Tibial nerve (tissue), 4 donors: ENCODE measurements around the gene SPZ1. TPM values are rescaled to one million over a fixed set of nuclear protein-coding genes. Genes with fewer than 3 reads are reported as not detected.

Experiments
- DNase-seq, 2 donors: peaks; one replicate each; pipeline ENCODE4 v3.0.0-alpha.2; 2019; ENCODE audit warnings: low spot score in 2 of 2
- H3K27ac ChIP-seq, 4 donors: fragments of 200-600 bp; sonication (generic) in 3 of 4; one replicate each; pipeline ENCODE4 v1.5.1; 2017 to 2019; ENCODE audit warnings: mild to moderate bottlenecking in 1 of 4
- H3K27me3 ChIP-seq, 2 donors: fragments of 200-600 bp; sonication (generic) in 1 of 2; one replicate each; pipeline versions ENCODE4 v1.5.1 to v1.6.0; 2017 to 2019
- H3K36me3 ChIP-seq, 3 donors: fragments of 200-600 bp; sonication (generic); one replicate each; pipeline ENCODE4 v1.5.1; 2018 to 2019
- H3K4me1 ChIP-seq, 4 donors: fragments of 200-600 bp; sonication (generic) in 3 of 4; one replicate each; pipeline ENCODE4 v1.5.1; 2017 to 2019
- H3K4me3 ChIP-seq, 4 donors: fragments of 200-600 bp; sonication (generic) in 3 of 4; one replicate each; pipeline ENCODE4 v1.5.1; 2017 to 2019; ENCODE audit warnings: mild to moderate bottlenecking in 1 of 4, moderate library complexity in 1 of 4
- H3K9me3 ChIP-seq, 4 donors: fragments of 200-600 bp; sonication (generic) in 3 of 4; one replicate each; pipeline ENCODE4 v1.5.1; 2017 to 2019
- CTCF ChIP-seq, 5 experiments: fragments of 200-600 bp in 3 of 5; fragments of 450-650 bp in 2 of 5; sonication (generic) in 3 of 5; IDR thresholded peaks; one replicate each; pipeline ENCODE4 v1.5.1; 2016 to 2019; ENCODE audit warnings: antibody characterized with exemption in 5 of 5, mild to moderate bottlenecking in 3 of 5, moderate library complexity in 2 of 5
- EP300 ChIP-seq, 2 donors: sonication (generic); formaldehyde crosslinking; IDR thresholded peaks; one replicate each; pipeline ENCODE4 v1.6.1; 2017; ENCODE audit warnings: antibody characterized with exemption in 2 of 2, mild to moderate bottlenecking in 1 of 2
- POLR2A ChIP-seq, 2 donors: fragments of 450-650 bp; IDR thresholded peaks; one replicate each; pipeline ENCODE4 v1.6.1; 2017; ENCODE audit warnings: antibody characterized with exemption in 2 of 2, mild to moderate bottlenecking in 2 of 2, moderate library complexity in 2 of 2
- WGBS, 2 donors: methylation state at CpG; one replicate each; pipeline ENCODE4 v1.1.5; 2018; 5-methylcytosine and 5-hydroxymethylcytosine counted together
- total RNA-seq, 4 donors: library from RNA; depleted of rRNA; stranded (reverse); fragments of >200 nt; gene quantifications; one replicate each; pipeline ENCODE4 v1.1.0, GENCODE V29; 2016

Gene SPZ1
- total RNA-seq, 4 donors from 2014 or later = not detected

GRCh38 chr5:80326468-80326867, 6.7 kb downstream of the SPZ1 start:
- TF ChIP-seq EP300 (IDR thresholded peaks at IDR 0.05) = no peak
- TF ChIP-seq CTCF (IDR thresholded peaks at IDR 0.05) = no peak
- no peak for TF ChIP-seq POLR2A (IDR thresholded peaks at IDR 0.05)
- no peak overlapping the region for H3K27ac ChIP-seq
- 55 to 100% methylated on average over 1 of the region's 1 CpG for WGBS, 2 donors

GRCh38 chr5:80337379-80337778, 17.6 kb downstream of the SPZ1 start:
- no peaks in the 10 kb centered on the region for H3K9me3 ChIP-seq
- no peak overlapping the region for H3K27ac ChIP-seq
- no peaks in the 10 kb centered on the region for H3K36me3 ChIP-seq
- no peak for DNase-seq
- no peaks in the 10 kb centered on the region for H3K4me1 ChIP-seq
- TF ChIP-seq CTCF (IDR thresholded peaks at IDR 0.05) (no peak), POLR2A (IDR thresholded peaks at IDR 0.05) (no peak), EP300 (IDR thresholded peaks at IDR 0.05) (no peak)
- WGBS, 2 donors = 67 to 78% methylated on average over 7 of the region's 7 CpGs
- H3K27me3 ChIP-seq = no peaks in the 10 kb centered on the region
- no peak overlapping the region for H3K4me3 ChIP-seq

More at GRCh38 chr5:80326468-80326867, 6.7 kb downstream of the SPZ1 start:
- Histone ChIP-seq H3K4me3 (no peak overlapping the region), H3K9me3 (no peaks in the 10 kb centered on the region), H3K36me3 (no peaks in the 10 kb centered on the region), H3K27me3 (no peaks in the 10 kb centered on the region), H3K4me1 (no peaks in the 10 kb centered on the region)
- DNase-seq = no peak

DNA sequence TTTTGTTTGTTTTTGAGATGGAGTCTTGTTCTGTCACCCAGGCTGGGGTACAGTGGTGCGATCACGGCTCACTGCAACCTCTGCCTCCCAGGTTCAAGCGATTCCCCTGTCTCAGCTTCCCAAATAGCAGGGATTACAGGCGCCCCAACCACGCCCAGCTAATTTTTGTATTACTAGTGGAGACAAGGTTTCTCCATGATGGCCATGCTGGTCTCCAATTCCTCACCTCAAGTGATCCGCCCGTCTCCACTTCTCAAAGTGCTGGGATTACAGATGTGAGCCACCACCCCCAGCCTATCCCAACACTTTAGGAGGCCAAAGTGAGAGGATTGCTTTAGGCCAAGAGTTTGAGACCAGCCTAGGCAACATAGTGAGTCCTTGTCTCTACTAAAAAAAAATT, 19.3 kb downstream of the SPZ1 start:
- no peak for DNase-seq
- no peaks in the 10 kb centered on the region for H3K4me1 ChIP-seq
- H3K27ac ChIP-seq = no peak overlapping the region
- TF ChIP-seq EP300 (IDR thresholded peaks at IDR 0.05) = no peak
- TF ChIP-seq CTCF (IDR thresholded peaks at IDR 0.05) = no peak
- TF ChIP-seq POLR2A (IDR thresholded peaks at IDR 0.05) = no peak
- no peaks in the 10 kb centered on the region for H3K36me3 ChIP-seq
- no peaks in the 10 kb centered on the region for H3K9me3 ChIP-seq
- H3K27me3 ChIP-seq = no peaks in the 10 kb centered on the region
- 85 to 89% methylated on average over 7 of the region's 7 CpGs for WGBS, 2 donors
- no peak overlapping the region for H3K4me3 ChIP-seq

- WGBS, 2 donors = 73 to 77% methylated on average over 4 of the region's 4 CpGs
- H3K27ac ChIP-seq = no peak overlapping the region
- no peaks in the 10 kb centered on the region for H3K36me3 ChIP-seq
- DNase-seq = no peak
- no peaks in the 10 kb centered on the region for H3K4me1 ChIP-seq
- no peaks in the 10 kb centered on the region for H3K27me3 ChIP-seq
- no peak overlapping the region for H3K4me3 ChIP-seq
- no peaks in the 10 kb centered on the region for H3K9me3 ChIP-seq
- no peak for TF ChIP-seq POLR2A (IDR thresholded peaks at IDR 0.05)
- no peak for TF ChIP-seq CTCF (IDR thresholded peaks at IDR 0.05)
- no peak for TF ChIP-seq EP300 (IDR thresholded peaks at IDR 0.05)
Measured at GRCh38 chr5:80341016-80341775, 21.4 kb downstream of the SPZ1 start.

DNA sequence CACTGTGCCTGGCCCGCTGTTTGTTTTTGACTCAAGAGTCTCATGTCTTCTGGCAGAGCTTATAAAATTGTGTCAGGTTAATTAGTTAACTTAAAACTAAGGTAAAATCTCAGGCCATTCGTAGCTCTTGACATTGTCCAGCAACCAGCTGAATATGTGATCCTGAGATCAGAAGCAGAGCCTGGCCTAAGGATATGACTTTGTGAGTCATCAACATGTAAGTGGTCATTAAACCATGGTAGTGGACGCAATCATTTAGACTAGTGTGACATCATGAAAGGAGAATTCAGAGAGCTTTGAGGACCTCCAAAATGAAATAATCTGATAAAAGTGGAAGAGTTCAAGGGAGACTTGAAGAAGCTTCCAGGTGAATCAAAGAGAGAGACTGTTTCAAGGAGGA, 23.3 kb downstream of the SPZ1 start:
- H3K4me1 ChIP-seq = no peaks in the 10 kb centered on the region
- WGBS, 2 donors = 90% methylated on average over 3 of the region's 3 CpGs
- TF ChIP-seq EP300 (IDR thresholded peaks at IDR 0.05) (no peak), CTCF (IDR thresholded peaks at IDR 0.05) (no peak), POLR2A (IDR thresholded peaks at IDR 0.05) (no peak)

More for the DNA sequence above, 23.3 kb downstream of the SPZ1 start:
- Histone ChIP-seq H3K9me3 (no peaks in the 10 kb centered on the region), H3K27me3 (no peaks in the 10 kb centered on the region), H3K4me3 (no peak overlapping the region), H3K27ac (no peak overlapping the region), H3K36me3 (no peaks in the 10 kb centered on the region)
- DNase-seq = no peak
